ENCODE measurements around the gene NFATC1.

The NFATC1 gene

GRCh38 chr18:79508565-79509535 is 113.1 kb downstream of the NFATC1 start:
- TF ChIP-seq TSHZ2 (CRISPR knock-in tag; IDR thresholded peaks at IDR 0.05): no peak
- no peak for TF ChIP-seq BACH2 (CRISPR knock-in tag; IDR thresholded peaks at IDR 0.05; ENCODE audit: borderline replicate concordance)
- no peak for ATAC-seq

GRCh38 chr18:79509536-79509930 is 113.8 kb downstream of the NFATC1 start:
- TF ChIP-seq ESRRG (CRISPR knock-in tag; IDR thresholded peaks at IDR 0.05): no peak
- no peak for ATAC-seq

- TF ChIP-seq ZFP3 (CRISPR knock-in tag; IDR thresholded peaks at IDR 0.05) (no peak), TOX (CRISPR knock-in tag; IDR thresholded peaks at IDR 0.05; ENCODE audit: borderline replicate concordance) (no peak), RARB (CRISPR knock-in tag; IDR thresholded peaks at IDR 0.05) (no peak), ZNF8 (CRISPR knock-in tag; IDR thresholded peaks at IDR 0.05) (no peak), ARNTL (CRISPR knock-in tag; IDR thresholded peaks at IDR 0.05; ENCODE audit: borderline replicate concordance, low read depth) (no peak), TCF4 (CRISPR knock-in tag; IDR thresholded peaks at IDR 0.05; ENCODE audit: borderline replicate concordance) (no peak), ZNF565 (CRISPR knock-in tag; conservative IDR thresholded peaks at IDR 0.05; ENCODE audit: low read depth) (no peak), SNAI2 (CRISPR knock-in tag; IDR thresholded peaks at IDR 0.05) (no peak), CSDC2 (CRISPR knock-in tag; IDR thresholded peaks at IDR 0.05) (no peak), PPARA (CRISPR knock-in tag; IDR thresholded peaks at IDR 0.05; ENCODE audit: borderline replicate concordance) (no peak), POU6F1 (CRISPR knock-in tag; IDR thresholded peaks at IDR 0.05; ENCODE audit: borderline replicate concordance, low read depth) (no peak), ZC3H10 (CRISPR knock-in tag; IDR thresholded peaks at IDR 0.05) (no peak), ESRRG (CRISPR knock-in tag; IDR thresholded peaks at IDR 0.05) (no peak), CREB5 (CRISPR knock-in tag; IDR thresholded peaks at IDR 0.05; ENCODE audit: low read depth) (no peak), ZFP30 (CRISPR knock-in tag; IDR thresholded peaks at IDR 0.05) (no peak), CSRNP3 (CRISPR knock-in tag; IDR thresholded peaks at IDR 0.05) (no peak), GLIS3 (CRISPR knock-in tag; IDR thresholded peaks at IDR 0.05) (no peak)
- ATAC-seq: no peak
Observed at GRCh38 chr18:79510046-79510685, 114.4 kb downstream of the NFATC1 start.

- ATAC-seq: no peak
- TF ChIP-seq CSRNP3 (CRISPR knock-in tag; IDR thresholded peaks at IDR 0.05): no peak
- TF ChIP-seq TOX (CRISPR knock-in tag; IDR thresholded peaks at IDR 0.05; ENCODE audit: borderline replicate concordance): no peak
- no peak for TF ChIP-seq PATZ1 (CRISPR knock-in tag; IDR thresholded peaks at IDR 0.05; ENCODE audit: borderline replicate concordance)
- TF ChIP-seq ZNF565 (CRISPR knock-in tag; conservative IDR thresholded peaks at IDR 0.05; ENCODE audit: low read depth): no peak
- no peak for TF ChIP-seq BACH2 (CRISPR knock-in tag; IDR thresholded peaks at IDR 0.05; ENCODE audit: borderline replicate concordance)
- TF ChIP-seq CSDC2 (CRISPR knock-in tag; IDR thresholded peaks at IDR 0.05): no peak
- no peak for TF ChIP-seq ZFP30 (CRISPR knock-in tag; IDR thresholded peaks at IDR 0.05)
- no peak for TF ChIP-seq ZNF70 (CRISPR knock-in tag; IDR thresholded peaks at IDR 0.05)
- no peak for TF ChIP-seq OSR1 (CRISPR knock-in tag; IDR thresholded peaks at IDR 0.05)
- TF ChIP-seq ZFP3 (CRISPR knock-in tag; IDR thresholded peaks at IDR 0.05): no peak
Observed at GRCh38 chr18:79510731-79511241, 115.1 kb downstream of the NFATC1 start.
